Stimulated activated CD8-positive, alpha-beta memory T cell treated with anti-CD3 and anti-CD28 coated beads, Interleukin-12 subunit alpha, Interleukin-12 subunit beta, amount 100 ng/mL, for 1 hour (primary cell): ENCODE measurements around the gene AUP1.
"Not testable (repeated sequence)": the region's sequence is repeated elsewhere in the genome, so short reads cannot be mapped to it uniquely, and the experiment has no call there.

Source experiments
- DNase-seq: peaks from one replicate; pipeline ENCODE4 v3.0.0-alpha.2; 2020; ENCODE audit warnings: low read depth

The AUP1 gene

GRCh38 chr2:74498500-74499266, 30.8 kb downstream of the AUP1 start:
- no peak for DNase-seq

GRCh38 chr2:74497777-74498499, 31.6 kb downstream of the AUP1 start:
- no peak for DNase-seq

GRCh38 chr2:74496997-74497776, 32.3 kb downstream of the AUP1 start:
- no peak for DNase-seq

GRCh38 chr2:74495440-74495839, 34.1 kb downstream of the AUP1 start:
- DNase-seq = no peak

GRCh38 chr2:74493546-74493945, 36.0 kb downstream of the AUP1 start:
- no peak for DNase-seq

GRCh38 chr2:74491648-74492544, 37.6 kb downstream of the AUP1 start:
- no peak for DNase-seq

GRCh38 chr2:74489906-74490305, 39.6 kb downstream of the AUP1 start:
- DNase-seq = no peak

- no peak for DNase-seq
These were observed 40.6 kb downstream of the AUP1 start for GRCh38 chr2:74488643-74489481.

- DNase-seq = no peak
These were observed 43.4 kb downstream of the AUP1 start for GRCh38 chr2:74486141-74486540.

- not testable (repeated sequence) for DNase-seq
These were observed 45.8 kb downstream of the AUP1 start for GRCh38 chr2:74483675-74484164.

- peak; percentile 86 for DNase-seq
These were observed 46.5 kb downstream of the AUP1 start, which contains the start of the genes CCDC142 and TTC31 for GRCh38 chr2:74482801-74483674. CCDC142 (minus strand) TSS chr2:74482998; CDS start chr2:74482837, 161 bp downstream. TTC31 (plus strand) TSS chr2:74483081; CDS start chr2:74483096, 15 bp downstream.

- no peak for DNase-seq
These were observed 47.3 kb downstream of the AUP1 start for GRCh38 chr2:74481961-74482800.

- no peak for DNase-seq
These were observed 48.1 kb downstream of the AUP1 start for GRCh38 chr2:74481431-74481830.
